ENCODE results near the gene CD1E.
"Not testable (repeated sequence)": the region's sequence is repeated elsewhere in the genome, so short reads cannot be mapped to it uniquely, and the experiment has no call there.

CD1E gene

DNA sequence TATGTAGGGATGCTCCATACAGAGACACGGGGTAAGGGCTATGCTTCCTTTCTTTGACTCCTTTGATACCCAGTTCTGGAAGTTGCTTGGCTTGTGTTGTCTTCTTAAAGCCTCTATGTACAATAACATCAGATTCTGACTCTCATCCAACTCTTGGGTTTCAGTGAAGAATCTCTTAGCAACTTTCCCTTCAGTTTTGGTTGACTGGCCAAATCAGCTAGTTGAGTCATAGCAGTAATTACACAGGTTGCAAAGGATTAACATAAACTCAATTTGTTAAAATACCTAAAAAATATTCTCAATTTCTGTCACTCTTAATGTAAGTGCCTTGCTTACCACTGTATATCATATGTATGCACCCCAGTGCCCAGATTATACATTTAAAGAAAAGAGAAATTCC, 9.2 kb downstream of the CD1E start:
- no peak for DNase-seq (ENCODE audit: low spot score)

DNA sequence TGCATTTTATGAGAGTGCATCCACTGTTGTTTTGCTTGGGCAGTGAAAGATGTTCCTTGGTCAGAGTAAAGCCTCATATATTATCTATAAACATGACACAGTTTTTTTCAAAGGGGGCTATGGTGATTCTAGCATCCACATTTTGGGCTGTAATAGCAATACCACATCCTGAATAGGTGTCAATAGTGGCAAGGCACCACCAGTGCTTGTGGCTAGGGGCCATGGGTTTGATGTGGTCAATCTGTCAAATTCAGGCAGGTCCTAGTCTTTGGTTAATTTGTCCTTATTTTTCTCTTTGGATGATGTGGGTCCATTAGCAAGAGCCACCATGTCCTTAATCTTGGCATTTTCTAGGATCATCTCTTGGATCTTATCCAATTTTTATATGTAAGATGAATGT, 13.1 kb downstream of the CD1E start:
- no peak for DNase-seq (ENCODE audit: low spot score)

DNA sequence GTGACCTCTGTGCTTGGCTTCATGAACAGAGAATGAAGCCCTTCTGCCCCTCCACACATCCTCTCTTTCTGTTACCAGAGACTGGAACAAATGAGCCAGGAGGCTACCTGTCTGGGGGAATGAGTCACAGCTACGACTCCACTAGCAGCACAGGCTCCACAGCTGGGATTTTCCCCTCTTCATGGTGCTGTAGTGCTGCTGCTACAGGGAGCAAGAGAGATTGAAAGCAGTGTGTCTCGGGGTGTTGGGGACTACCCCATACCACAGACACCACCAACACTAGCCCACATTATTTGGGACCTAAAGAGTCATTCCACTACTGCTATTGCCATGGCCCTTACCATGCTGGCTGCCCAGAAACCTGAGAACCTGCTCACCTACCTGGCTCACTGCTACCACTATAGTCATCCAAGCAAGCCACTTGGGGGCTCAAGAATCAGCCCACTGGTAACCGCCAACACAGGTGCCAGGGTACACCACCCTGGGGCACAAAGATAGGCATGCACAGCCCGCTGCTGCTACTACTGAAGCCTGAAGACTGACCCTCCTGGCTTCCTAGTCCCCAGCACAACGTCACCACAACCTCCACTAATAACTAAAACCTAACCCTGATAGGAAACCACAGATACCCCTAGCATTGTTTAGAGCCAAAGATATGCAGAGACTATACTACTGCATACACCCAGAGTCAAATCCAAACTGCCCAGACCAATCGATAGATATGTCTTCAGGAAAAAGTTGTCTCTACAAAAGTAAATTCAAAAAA, 17.7 kb downstream of the CD1E start:
- DNase-seq (ENCODE audit: low spot score), result no peak

DNA sequence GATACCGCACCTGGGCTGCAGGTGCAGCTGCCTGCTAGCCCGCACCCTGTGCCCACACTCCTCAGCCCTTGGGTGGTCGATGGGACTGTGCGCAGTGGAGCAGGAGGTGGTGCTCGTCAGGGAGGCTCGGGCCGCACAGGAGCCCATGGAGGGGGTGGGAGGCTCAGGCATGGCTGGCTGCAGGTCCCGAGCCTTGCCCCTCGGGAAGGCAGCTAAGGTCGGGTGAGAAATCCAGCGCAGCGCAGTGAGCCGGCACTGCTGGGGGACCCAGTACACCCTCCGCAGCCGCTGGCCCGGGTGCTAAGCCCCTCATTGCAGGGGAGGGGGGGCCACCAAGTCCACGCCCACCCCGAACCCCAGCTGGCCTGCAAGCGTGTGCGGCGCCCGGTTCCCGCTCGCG, 20.4 kb downstream of the CD1E start:
- not testable (repeated sequence) for DNase-seq (ENCODE audit: low spot score)

DNA sequence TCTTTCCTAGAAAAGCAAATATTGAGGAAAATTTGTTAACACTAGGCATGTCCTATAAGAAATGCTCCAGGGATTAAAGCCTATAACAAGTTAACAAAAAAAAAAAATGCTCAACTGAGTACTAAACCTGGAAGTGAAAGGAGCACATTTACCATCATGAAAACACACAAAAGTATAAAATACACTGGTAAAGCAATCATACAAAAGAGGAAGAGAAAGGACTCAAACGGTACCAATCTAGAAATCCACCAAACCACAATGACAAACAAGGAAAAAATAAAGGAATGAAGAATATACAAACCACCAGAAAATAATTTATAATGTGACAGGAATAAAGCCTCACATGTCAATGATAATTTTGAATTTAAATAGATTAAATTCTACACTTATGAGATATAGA, 21.2 kb downstream of the CD1E start:
- no peak for DNase-seq (ENCODE audit: low spot score)

DNA sequence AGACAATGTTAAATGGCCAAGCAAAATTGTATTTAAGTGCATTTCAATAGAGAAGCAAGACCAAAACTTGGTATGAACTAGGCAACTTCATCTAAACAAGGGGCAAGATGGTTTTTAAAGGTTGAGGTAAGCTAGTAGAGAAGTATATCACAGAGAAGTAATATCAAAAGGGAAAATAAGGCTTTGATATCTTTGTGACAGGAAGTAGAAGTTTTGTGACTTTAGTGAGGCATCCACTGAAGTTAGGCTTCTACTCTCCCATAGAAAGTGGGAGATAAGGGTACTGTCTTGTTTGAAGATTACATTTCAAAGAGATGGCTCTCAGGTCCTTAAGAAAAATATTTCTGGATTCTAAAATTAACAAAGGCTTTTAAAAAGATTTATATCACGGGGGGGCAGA, 36.6 kb downstream of the CD1E start:
- DNase-seq (ENCODE audit: low spot score), result no peak

DNA sequence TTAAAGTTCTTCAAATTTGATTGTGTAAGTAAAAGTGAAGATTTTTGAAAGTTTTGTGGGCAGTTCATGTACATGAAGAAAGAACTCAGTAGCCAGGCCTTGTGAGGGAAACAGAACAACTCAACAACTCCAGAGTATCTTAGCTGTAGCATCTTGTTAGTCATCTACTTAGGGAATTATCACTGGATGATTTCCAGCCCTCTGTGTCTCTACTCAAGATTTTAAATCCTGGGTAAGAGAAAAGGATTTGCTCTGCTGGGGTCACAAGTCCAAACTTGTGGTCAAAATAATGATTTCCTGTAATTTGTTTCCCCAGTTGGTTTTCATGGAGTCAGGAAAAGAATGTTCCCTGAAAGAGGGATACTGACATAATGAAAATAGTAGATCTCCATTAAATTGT, 37.4 kb downstream of the CD1E start:
- no peak for DNase-seq (ENCODE audit: low spot score)

DNA sequence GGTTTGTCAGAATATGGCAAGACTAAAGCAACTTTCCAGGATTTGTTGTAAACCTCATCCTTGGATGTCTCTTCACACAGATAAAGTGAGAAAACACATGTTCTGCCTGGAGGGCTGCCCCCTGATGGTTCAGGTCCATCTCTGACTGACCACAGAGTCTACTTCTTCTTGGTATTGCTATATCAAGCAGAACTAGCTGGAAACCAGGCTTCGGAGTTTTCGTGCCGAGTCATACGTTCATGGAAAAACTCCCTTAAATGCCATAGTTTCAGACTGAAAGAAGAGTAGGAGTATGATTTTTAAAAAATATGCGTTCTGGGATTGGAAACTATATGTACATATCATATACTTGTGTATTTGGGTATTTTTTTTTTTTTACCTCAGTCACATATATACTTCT, 39.8 kb downstream of the CD1E start:
- no peak for DNase-seq (ENCODE audit: low spot score)

DNA sequence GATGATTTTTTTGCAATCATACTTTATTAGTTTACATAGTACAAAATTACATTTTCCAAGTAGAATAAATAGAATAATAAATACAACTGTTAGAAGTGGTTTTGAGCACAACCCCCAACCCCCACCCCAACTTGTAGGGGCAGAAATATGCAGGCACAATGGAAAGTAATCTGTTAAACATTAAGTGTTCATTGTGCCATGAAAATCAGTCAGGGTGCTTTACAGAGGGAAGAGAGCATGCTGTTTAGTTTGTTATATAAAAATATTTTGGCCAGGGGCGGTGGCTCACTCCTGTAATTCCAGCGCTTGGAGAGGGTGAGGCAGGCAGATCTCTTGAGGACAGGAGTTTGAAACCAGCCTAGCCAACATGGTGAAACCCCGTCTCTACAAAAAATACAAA, 43.0 kb downstream of the CD1E start:
- DNase-seq (ENCODE audit: low spot score), result no peak

DNA sequence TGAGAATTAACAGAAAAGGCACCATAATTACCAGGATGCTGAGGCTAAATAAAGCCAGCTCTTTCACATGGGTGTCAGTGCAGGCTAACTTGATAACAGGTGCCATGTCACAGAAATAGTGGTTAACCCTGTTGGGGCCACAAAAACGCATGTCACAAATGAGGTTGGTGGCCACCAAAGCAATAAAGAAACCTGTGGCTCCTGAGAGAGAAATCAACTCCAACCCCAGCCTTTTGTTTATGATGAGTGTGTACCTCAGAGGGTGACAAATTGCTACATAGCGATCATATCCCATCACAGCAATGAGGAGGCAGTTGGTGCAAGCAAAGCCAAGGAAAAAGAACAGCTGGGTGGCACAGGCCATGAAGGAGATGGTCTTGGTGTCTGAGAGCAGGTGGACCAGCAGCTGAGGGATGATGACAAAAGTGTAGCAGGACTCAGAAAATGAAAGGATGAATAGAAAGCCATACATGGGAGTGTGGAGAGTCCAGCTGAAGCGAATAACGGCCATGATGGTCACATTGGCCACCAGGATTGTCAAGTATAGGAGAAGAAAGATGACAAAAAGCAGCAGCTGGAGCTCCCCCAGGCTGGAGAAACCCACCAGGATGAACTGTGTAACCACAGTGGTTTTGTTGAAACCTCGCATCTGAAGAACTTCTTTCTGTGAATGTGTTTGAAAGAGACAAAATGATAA, 45.3 kb downstream of the CD1E start, which contains the start of gene OR10T2:
Gene OR10T2 (minus strand): TSS at position 649 of the 697 bp plus-strand sequence. CDS start 0 bp downstream, at position 649.
- no peak for DNase-seq (ENCODE audit: low spot score)

DNA sequence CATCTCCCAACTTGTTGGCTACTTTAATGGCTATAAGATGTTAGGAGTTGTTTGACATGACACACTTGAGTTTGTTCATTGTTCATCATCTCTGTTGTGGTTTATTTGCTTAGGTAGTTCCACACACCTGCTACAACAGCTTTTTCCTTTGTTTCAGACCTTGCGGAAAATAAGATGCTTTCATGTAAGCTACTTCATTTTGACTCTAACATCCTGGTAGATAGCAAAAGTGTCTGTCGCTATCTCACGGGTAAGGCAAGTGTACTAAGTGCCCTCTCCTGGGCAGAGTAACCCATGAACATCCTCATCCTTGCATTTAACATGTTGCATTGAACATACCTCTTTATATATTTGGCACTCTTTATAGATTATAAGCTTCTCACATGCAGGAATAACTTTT, 47.2 kb downstream of the CD1E start:
- DNase-seq (ENCODE audit: low spot score), result no peak

DNA sequence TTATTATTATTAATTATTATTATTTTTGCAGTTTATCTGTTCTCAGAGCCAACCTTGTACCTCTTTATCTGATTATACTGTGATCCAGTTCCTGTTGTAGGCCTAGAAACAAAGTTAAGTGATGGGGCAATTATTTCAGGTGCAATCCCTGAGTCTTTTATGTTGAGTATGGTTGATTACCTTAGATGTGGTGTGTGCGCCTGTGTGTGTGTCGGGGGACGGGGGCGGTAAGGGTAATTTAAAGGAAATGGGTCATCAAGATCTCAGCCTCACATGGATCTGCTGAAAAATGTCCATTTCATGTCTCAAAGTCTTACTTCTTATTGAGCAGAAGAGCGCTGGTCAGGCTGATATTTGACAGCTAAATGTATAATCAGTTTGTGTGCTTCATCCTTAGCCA, 53.4 kb downstream of the CD1E start:
- DNase-seq (ENCODE audit: low spot score), result no peak
